Right lobe of liver (tissue), 4 donors: ENCODE measurements around the gene EMILIN3.

Experiments
- POLR2A ChIP-seq: fragments of 450-650 bp; IDR thresholded peaks from one replicate; pipeline ENCODE4 v1.6.1; 2017; ENCODE audit warnings: antibody characterized with exemption, mild to moderate bottlenecking
- TF ChIP-seq, protein P1 (sequence below), 4 donors: fragments of 200-600 bp in 3 of 4; fragments of 450-650 bp in 1 of 4; IDR thresholded peaks; one replicate each; pipeline versions ENCODE4 v1.5.1 to v1.8.0; 2016 to 2022; ENCODE audit warnings: antibody characterized with exemption in 4 of 4, mild to moderate bottlenecking in 2 of 4
- donor health status: DM: no; HTN: no; CAD: no.
- donor health status: DM: no; HTN: no; CAD: no.
- donor health status: DM: no; HTN: yes; CAD: no.

GRCh38 chr20:41359541-41360011, 7.0 kb downstream of the EMILIN3 start:
- TF ChIP-seq, protein P1, sequence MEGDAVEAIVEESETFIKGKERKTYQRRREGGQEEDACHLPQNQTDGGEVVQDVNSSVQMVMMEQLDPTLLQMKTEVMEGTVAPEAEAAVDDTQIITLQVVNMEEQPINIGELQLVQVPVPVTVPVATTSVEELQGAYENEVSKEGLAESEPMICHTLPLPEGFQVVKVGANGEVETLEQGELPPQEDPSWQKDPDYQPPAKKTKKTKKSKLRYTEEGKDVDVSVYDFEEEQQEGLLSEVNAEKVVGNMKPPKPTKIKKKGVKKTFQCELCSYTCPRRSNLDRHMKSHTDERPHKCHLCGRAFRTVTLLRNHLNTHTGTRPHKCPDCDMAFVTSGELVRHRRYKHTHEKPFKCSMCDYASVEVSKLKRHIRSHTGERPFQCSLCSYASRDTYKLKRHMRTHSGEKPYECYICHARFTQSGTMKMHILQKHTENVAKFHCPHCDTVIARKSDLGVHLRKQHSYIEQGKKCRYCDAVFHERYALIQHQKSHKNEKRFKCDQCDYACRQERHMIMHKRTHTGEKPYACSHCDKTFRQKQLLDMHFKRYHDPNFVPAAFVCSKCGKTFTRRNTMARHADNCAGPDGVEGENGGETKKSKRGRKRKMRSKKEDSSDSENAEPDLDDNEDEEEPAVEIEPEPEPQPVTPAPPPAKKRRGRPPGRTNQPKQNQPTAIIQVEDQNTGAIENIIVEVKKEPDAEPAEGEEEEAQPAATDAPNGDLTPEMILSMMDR (IDR thresholded peaks at IDR 0.05): no peak
- no peak for TF ChIP-seq POLR2A
